ENCODE data around the gene SERINC5.

DNA sequence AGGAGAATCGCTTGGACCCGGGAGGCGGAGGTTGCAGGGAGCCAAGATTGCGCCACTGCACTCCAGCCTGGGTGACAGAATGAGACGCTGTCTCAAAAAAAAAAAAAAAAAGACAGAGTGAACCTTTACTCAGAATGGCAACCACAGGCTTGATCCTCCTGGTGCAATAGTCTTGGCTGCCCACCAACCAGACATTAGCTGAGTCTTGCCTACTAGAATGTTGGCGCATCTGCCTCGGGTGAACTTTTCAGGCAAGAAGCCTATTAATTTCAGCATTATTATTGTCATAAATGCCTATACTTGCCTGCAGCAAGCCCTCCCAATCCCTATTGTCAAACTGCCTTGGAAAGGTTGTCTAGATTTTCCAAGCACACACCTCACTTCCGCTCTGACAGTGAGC is 4.2 kb downstream of the SERINC5 start:
- TF ChIP-seq CTCF (IDR thresholded peaks at IDR 0.05) (no peak), POLR2A (IDR thresholded peaks at IDR 0.05) (no peak)

Data from testis (tissue), 2 donors.